ENCODE measurements around the gene HLTF. TPM values are rescaled to one million over a fixed set of nuclear protein-coding genes. Genes with fewer than 3 reads are reported as not detected.

Gene HLTF
- total RNA-seq, 1 donor from 2014 or later, result 48.4 TPM

GRCh38 chr3:149007567-149008257 lies 78.6 kb downstream of the HLTF start:
- Mint-ChIP-seq H3K4me1 (peaks cover 5% of the 10 kb centered on the region), H3K9me3 (no peaks in the 10 kb centered on the region), H3K36me3 (peaks cover 19% of the 10 kb centered on the region), H3K27me3 (ENCODE audit: low read depth) (no peaks in the 10 kb centered on the region), H3K27ac (no peak overlapping the region), H3K4me3 (no peak overlapping the region)
- DNase-seq (ENCODE audit: low spot score in 2 of 2, unreplicated experiment in 2 of 2), result no peak
- no peak for TF ChIP-seq CTCF (IDR thresholded peaks at IDR 0.05; ENCODE audit: unreplicated experiment)

GRCh38 chr3:149005416-149005815 lies 80.9 kb downstream of the HLTF start:
- no peaks in the 10 kb centered on the region for H3K9me3 Mint-ChIP-seq
- no peaks in the 10 kb centered on the region for H3K27me3 Mint-ChIP-seq (ENCODE audit: low read depth)
- H3K4me3 Mint-ChIP-seq, result no peak overlapping the region
- no peak for TF ChIP-seq CTCF (IDR thresholded peaks at IDR 0.05; ENCODE audit: unreplicated experiment)
- peaks cover 16% of the 10 kb centered on the region for H3K36me3 Mint-ChIP-seq
- DNase-seq (ENCODE audit: low spot score in 2 of 2, unreplicated experiment in 2 of 2), result no peak
- no peaks in the 10 kb centered on the region for H3K4me1 Mint-ChIP-seq
- H3K27ac Mint-ChIP-seq, result no peak overlapping the region

GRCh38 chr3:149004622-149005021 lies 81.7 kb downstream of the HLTF start:
- H3K36me3 Mint-ChIP-seq, result peaks cover 12% of the 10 kb centered on the region
- H3K27me3 Mint-ChIP-seq (ENCODE audit: low read depth), result no peaks in the 10 kb centered on the region
- H3K4me1 Mint-ChIP-seq, result peaks cover 2% of the 10 kb centered on the region
- DNase-seq (ENCODE audit: low spot score in 2 of 2, unreplicated experiment in 2 of 2), result no peak
- H3K9me3 Mint-ChIP-seq, result no peaks in the 10 kb centered on the region
- H3K27ac Mint-ChIP-seq, result no peak overlapping the region
- no peak for TF ChIP-seq CTCF (IDR thresholded peaks at IDR 0.05; ENCODE audit: unreplicated experiment)
- H3K4me3 Mint-ChIP-seq, result no peak overlapping the region

GRCh38 chr3:149003653-149004305 lies 82.6 kb downstream of the HLTF start:
- H3K36me3 Mint-ChIP-seq, result peaks cover 8% of the 10 kb centered on the region
- H3K4me3 Mint-ChIP-seq, result no peak overlapping the region
- no peak for TF ChIP-seq CTCF (IDR thresholded peaks at IDR 0.05; ENCODE audit: unreplicated experiment)
- no peaks in the 10 kb centered on the region for H3K27me3 Mint-ChIP-seq (ENCODE audit: low read depth)
- no peak overlapping the region for H3K27ac Mint-ChIP-seq
- DNase-seq (ENCODE audit: low spot score in 2 of 2, unreplicated experiment in 2 of 2), result no peak
- H3K9me3 Mint-ChIP-seq, result no peaks in the 10 kb centered on the region
- peaks cover 2% of the 10 kb centered on the region for H3K4me1 Mint-ChIP-seq

- H3K4me3 Mint-ChIP-seq, result no peak overlapping the region
- peaks cover 7% of the 10 kb centered on the region for H3K36me3 Mint-ChIP-seq
- no peak for DNase-seq (ENCODE audit: low spot score in 2 of 2, unreplicated experiment in 2 of 2)
- no peak overlapping the region for H3K27ac Mint-ChIP-seq
- no peaks in the 10 kb centered on the region for H3K9me3 Mint-ChIP-seq
- peaks cover 2% of the 10 kb centered on the region for H3K4me1 Mint-ChIP-seq
- no peak for TF ChIP-seq CTCF (IDR thresholded peaks at IDR 0.05; ENCODE audit: unreplicated experiment)
- no peaks in the 10 kb centered on the region for H3K27me3 Mint-ChIP-seq (ENCODE audit: low read depth)
Measured at GRCh38 chr3:149001727-149002126, 84.6 kb downstream of the HLTF start.
